Stimulated activated CD4-positive, alpha-beta T cell treated with anti-CD3 and anti-CD28 coated beads, Interleukin-4, amount 100 ng/mL, for 4 hours (primary cell): ENCODE data around the gene TALDO1.
"Not testable (repeated sequence)": the region's sequence is repeated elsewhere in the genome, so short reads cannot be mapped to it uniquely, and the experiment has no call there.

Experiments
- DNase-seq, 2 experiments: peaks; one replicate each; pipeline ENCODE4 v3.0.0-alpha.2; 2020

TALDO1 gene

GRCh38 chr11:719214-720016, 27.8 kb upstream of the TALDO1 start:
- no peak for DNase-seq

GRCh38 chr11:720017-720641, 27.1 kb upstream of the TALDO1 start:
- DNase-seq = no peak

- DNase-seq = peak; percentile 19 to 29
These were observed 26.5 kb upstream of the TALDO1 start for GRCh38 chr11:720642-721246.

GRCh38 chr11:721247-721740, 26.0 kb upstream of the TALDO1 start:
- no peak for DNase-seq

- DNase-seq = peak; percentile 37 to 41
These were observed 25.4 kb upstream of the TALDO1 start for GRCh38 chr11:721741-722345.

GRCh38 chr11:722346-722811, 24.9 kb upstream of the TALDO1 start:
- DNase-seq = no peak

- DNase-seq = peak in 1 of 2 experiments; percentile 49
These were observed 24.0 kb upstream of the TALDO1 start for GRCh38 chr11:723120-723883.

GRCh38 chr11:724049-724777, 23.1 kb upstream of the TALDO1 start:
- DNase-seq = no peak

- DNase-seq = no peak
These were observed 22.4 kb upstream of the TALDO1 start for GRCh38 chr11:724778-725386.

GRCh38 chr11:725624-726202, 21.6 kb upstream of the TALDO1 start:
- no peak for DNase-seq

GRCh38 chr11:726278-727220, 20.7 kb upstream of the TALDO1 start:
- DNase-seq = peak; percentile 47 to 48

- DNase-seq = no peak
These were observed 20.0 kb upstream of the TALDO1 start for GRCh38 chr11:727281-727701.

GRCh38 chr11:727859-728748, 19.2 kb upstream of the TALDO1 start:
- DNase-seq = peak; percentile 71 to 78

- no peak for DNase-seq
These were observed 18.3 kb upstream of the TALDO1 start for GRCh38 chr11:728901-729491.

- DNase-seq = no peak
These were observed 17.7 kb upstream of the TALDO1 start for GRCh38 chr11:729492-730074.

GRCh38 chr11:733072-733471, 14.2 kb upstream of the TALDO1 start:
- no peak for DNase-seq

GRCh38 chr11:734541-734940, 12.7 kb upstream of the TALDO1 start:
- not testable (repeated sequence) for DNase-seq

GRCh38 chr11:737366-737765, 9.9 kb upstream of the TALDO1 start:
- no peak for DNase-seq
